Esophagus squamous epithelium (tissue), 5 donors: Measurements from ENCODE around the gene POU6F2. TPM values are rescaled to one million over a fixed set of nuclear protein-coding genes. Genes with fewer than 3 reads are reported as not detected.

ENCODE experiments used
- DNase-seq: peaks from one replicate; lab custom pipeline; 2025; lab: John Stamatoyannopoulos, UW
- H3K27ac ChIP-seq, 4 donors: fragments of 200-600 bp; sonication (generic); one replicate each; pipeline ENCODE4 v1.5.1; 2016 to 2019; ENCODE audit warnings: mild to moderate bottlenecking in 1 of 4
- H3K27me3 ChIP-seq, 4 donors: fragments of 200-600 bp; sonication (generic); 1 replicate in 3 of 4; 2 replicates in 1 of 4; pipeline versions ENCODE4 v1.5.1 to v1.6.0; 2017 to 2021; ENCODE audit warnings: antibody characterized with exemption in 1 of 4
- H3K36me3 ChIP-seq, 3 donors: fragments of 200-600 bp; sonication (generic); one replicate each; pipeline ENCODE4 v1.5.1; 2016 to 2019
- H3K4me1 ChIP-seq, 3 donors: fragments of 200-600 bp; sonication (generic); one replicate each; pipeline ENCODE4 v1.5.1; 2017 to 2019
- H3K4me3 ChIP-seq, 4 donors: fragments of 200-600 bp; sonication (generic); 1 replicate in 3 of 4; 2 replicates in 1 of 4; pipeline ENCODE4 v1.5.1; 2016 to 2019; ENCODE audit warnings: mild to moderate bottlenecking in 2 of 4, moderate library complexity in 1 of 4
- H3K9me3 ChIP-seq, 3 donors: fragments of 200-600 bp; sonication (generic); one replicate each; pipeline ENCODE4 v1.5.1; 2016 to 2019
- POLR2A ChIP-seq, 4 donors: fragments of 450-650 bp; IDR thresholded peaks; one replicate each; pipeline ENCODE4 v1.6.1; 2017; ENCODE audit warnings: antibody characterized with exemption in 4 of 4, mild to moderate bottlenecking in 4 of 4, moderate library complexity in 3 of 4
- whole genome bisulfite sequencing, 2 donors: methylation state at CpG; one replicate each; pipeline ENCODE4 v1.1.5; 2018; 5-methylcytosine and 5-hydroxymethylcytosine counted together
- intact Hi-C: fragments of 100-400 bp; cut with DNase I; formaldehyde crosslinking; loops from one replicate; pipeline ENCODE4 v1.15.0; 2022
- total RNA-seq, 4 donors: library from RNA; depleted of rRNA; stranded (reverse); fragments of >200 nt; gene quantifications; one replicate each; pipeline ENCODE4 v1.1.0, GENCODE V29; 2016
- TF ChIP-seq, protein P1 (sequence below), 6 experiments: fragments of 450-650 bp in 4 of 6; fragments of 200-600 bp in 2 of 6; sonication (generic) in 2 of 6; IDR thresholded peaks; one replicate each; pipeline ENCODE4 v1.5.1; 2016 to 2019; ENCODE audit warnings: antibody characterized with exemption in 6 of 6, mild to moderate bottlenecking in 4 of 6, moderate library complexity in 4 of 6
- donor health status: DM: yes; HTN: yes; CAD: no.

The POU6F2 gene
- total RNA-seq, 4 donors from 2014 or later: 0.76 to 1.6 TPM; not detected in 2

DNA sequence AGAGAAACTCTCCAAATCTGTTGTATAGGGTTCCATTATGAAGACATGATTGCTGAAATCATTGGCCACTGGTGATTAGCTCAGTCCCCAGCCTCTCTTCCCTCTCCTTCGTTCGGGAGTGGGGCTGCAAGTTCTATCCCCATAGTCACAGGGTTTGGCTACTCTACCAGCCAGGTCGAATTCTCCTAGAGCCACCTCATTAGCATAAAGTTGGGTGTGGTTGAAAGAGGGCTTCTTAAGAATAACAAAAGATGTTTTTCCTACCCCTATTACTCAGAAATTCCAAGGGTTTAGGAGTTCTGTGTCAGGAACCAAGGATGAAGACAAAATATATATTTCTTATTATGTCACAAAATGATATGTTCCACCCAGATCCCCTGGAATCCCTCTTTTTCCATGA, 422.3 kb downstream of the POU6F2 start:
- intact Hi-C loops: no loop called here
- H3K9me3 ChIP-seq: no peaks in the 10 kb centered on the region
- H3K27ac ChIP-seq: no peak overlapping the region
- DNase-seq: no peak
- TF ChIP-seq, protein P1, sequence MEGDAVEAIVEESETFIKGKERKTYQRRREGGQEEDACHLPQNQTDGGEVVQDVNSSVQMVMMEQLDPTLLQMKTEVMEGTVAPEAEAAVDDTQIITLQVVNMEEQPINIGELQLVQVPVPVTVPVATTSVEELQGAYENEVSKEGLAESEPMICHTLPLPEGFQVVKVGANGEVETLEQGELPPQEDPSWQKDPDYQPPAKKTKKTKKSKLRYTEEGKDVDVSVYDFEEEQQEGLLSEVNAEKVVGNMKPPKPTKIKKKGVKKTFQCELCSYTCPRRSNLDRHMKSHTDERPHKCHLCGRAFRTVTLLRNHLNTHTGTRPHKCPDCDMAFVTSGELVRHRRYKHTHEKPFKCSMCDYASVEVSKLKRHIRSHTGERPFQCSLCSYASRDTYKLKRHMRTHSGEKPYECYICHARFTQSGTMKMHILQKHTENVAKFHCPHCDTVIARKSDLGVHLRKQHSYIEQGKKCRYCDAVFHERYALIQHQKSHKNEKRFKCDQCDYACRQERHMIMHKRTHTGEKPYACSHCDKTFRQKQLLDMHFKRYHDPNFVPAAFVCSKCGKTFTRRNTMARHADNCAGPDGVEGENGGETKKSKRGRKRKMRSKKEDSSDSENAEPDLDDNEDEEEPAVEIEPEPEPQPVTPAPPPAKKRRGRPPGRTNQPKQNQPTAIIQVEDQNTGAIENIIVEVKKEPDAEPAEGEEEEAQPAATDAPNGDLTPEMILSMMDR (IDR thresholded peaks at IDR 0.05): no peak
- no peak for TF ChIP-seq POLR2A (IDR thresholded peaks at IDR 0.05)
- WGBS, 2 donors: 64 to 69% methylated on average over 3 of the region's 3 CpGs
- no peaks in the 10 kb centered on the region for H3K36me3 ChIP-seq
- H3K4me1 ChIP-seq: no peaks in the 10 kb centered on the region
- H3K27me3 ChIP-seq: peaks cover 0 to 15% (median 0%) of the 10 kb centered on the region in 4 donors
- no peak overlapping the region for H3K4me3 ChIP-seq

DNA sequence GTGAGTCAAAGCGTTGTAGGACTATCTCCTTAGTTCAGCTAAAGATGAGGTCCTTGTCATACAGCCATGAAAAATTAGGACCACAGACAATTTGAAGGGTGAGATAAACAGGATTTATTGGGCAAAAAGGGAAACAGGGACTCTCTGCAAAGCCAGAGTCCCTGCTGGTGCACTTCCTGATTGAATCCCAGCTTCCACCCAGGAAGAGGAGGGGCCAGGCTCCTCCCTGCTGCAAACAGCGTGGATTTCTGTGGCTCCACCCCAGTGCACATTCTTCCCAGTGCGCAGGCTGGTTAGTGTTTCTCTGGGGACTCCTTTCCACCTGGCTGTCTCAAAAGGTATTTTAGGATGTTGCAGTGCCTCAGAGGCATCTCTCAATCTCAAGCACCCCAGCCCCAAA, 423.1 kb downstream of the POU6F2 start:
- no peak overlapping the region for H3K27ac ChIP-seq
- no peak for DNase-seq
- peaks cover 0 to 8% (median 0%) of the 10 kb centered on the region in 4 donors for H3K27me3 ChIP-seq
- H3K4me1 ChIP-seq: no peaks in the 10 kb centered on the region
- no peaks in the 10 kb centered on the region for H3K9me3 ChIP-seq
- TF ChIP-seq, protein P1 (IDR thresholded peaks at IDR 0.05): no peak
- no peak for TF ChIP-seq POLR2A (IDR thresholded peaks at IDR 0.05)
- WGBS, 2 donors: 50 to 67% methylated on average over 2 to 3 of the region's 3 CpGs
- intact Hi-C loops: no loop called here
- H3K4me3 ChIP-seq: no peak overlapping the region
- H3K36me3 ChIP-seq: no peaks in the 10 kb centered on the region

DNA sequence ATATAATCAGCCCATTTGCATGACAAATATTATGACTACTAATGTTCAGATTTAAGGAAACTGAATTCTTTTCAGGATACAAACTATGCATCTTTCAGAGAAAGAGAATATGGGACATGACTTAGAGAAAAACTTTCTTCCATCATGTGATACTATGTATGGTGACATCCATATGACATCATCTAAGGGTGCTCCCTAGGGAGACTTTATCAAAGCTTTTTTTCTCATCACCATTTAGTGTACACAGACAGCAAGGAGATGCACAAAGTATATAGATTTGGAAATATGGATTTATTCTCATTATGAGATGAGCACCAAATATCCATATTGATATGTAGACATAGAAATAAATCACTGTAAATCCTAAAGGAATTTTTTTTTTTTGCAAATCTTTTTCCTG, 424.3 kb downstream of the POU6F2 start:
- intact Hi-C loops: no loop called here
- no peak for TF ChIP-seq POLR2A (IDR thresholded peaks at IDR 0.05)
- TF ChIP-seq, protein P1 (IDR thresholded peaks at IDR 0.05): no peak
- Histone ChIP-seq H3K4me1 (no peaks in the 10 kb centered on the region), H3K4me3 (no peak overlapping the region), H3K27me3 (peaks cover 0 to under 1% (median 0%) of the 10 kb centered on the region in 4 donors), H3K9me3 (no peaks in the 10 kb centered on the region), H3K36me3 (no peaks in the 10 kb centered on the region), H3K27ac (no peak overlapping the region)
- DNase-seq: no peak

DNA sequence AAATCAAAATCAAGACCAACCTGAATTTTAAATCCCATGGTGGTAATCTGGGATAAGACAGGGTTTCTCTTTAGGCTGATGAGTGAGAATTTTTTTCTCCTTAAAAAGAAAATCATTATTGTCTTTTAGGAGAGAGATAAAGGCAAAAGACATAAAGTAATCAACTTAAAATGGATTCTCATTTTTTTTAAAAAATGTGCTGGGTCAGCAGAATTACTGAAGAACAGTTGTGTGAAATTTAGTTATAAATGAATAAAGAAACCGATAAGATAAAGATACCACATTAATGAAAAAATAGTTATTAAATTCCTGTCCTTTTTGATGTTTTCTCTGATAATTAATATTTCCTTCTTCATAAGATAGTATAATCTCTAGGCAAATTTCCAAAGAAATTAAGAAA, 427.2 kb downstream of the POU6F2 start:
- H3K27ac ChIP-seq: no peak overlapping the region
- H3K36me3 ChIP-seq: no peaks in the 10 kb centered on the region
- no peak overlapping the region for H3K4me3 ChIP-seq
- DNase-seq: no peak
- H3K27me3 ChIP-seq: no peaks in the 10 kb centered on the region
- WGBS, 2 donors: 88 to 93% methylated on average over 1 of the region's 1 CpG
- no peak for TF ChIP-seq POLR2A (IDR thresholded peaks at IDR 0.05)
- TF ChIP-seq, protein P1 (IDR thresholded peaks at IDR 0.05): no peak
- no peaks in the 10 kb centered on the region for H3K9me3 ChIP-seq
- intact Hi-C loops: no loop called here
- no peaks in the 10 kb centered on the region for H3K4me1 ChIP-seq

DNA sequence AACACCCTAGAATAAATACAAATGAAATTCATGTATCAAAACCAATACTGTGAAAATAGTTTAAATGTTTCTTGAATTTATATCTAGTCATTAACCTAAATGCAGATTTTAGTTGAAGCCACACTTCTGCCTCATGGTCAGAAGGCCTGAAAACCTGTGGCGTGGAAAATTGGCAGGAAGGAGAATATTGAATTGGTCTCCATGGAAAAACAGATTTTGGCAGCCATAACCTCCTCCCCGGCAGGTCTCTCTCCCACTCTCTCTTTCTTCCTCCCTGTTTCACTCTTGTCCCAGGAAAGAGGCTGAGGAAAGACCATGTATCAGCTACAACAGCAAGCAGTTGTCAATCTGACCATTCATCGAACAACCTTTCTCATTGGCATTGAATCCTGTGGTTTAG, 427.9 kb downstream of the POU6F2 start:
- H3K4me1 ChIP-seq: no peaks in the 10 kb centered on the region
- H3K27me3 ChIP-seq: no peaks in the 10 kb centered on the region
- no peak for TF ChIP-seq POLR2A (IDR thresholded peaks at IDR 0.05)
- TF ChIP-seq, protein P1 (IDR thresholded peaks at IDR 0.05): no peak
- H3K9me3 ChIP-seq: no peaks in the 10 kb centered on the region
- H3K4me3 ChIP-seq: no peak overlapping the region
- no peak overlapping the region for H3K27ac ChIP-seq
- intact Hi-C loops: no loop called here
- WGBS, 2 donors: 72 to 87% methylated on average over 3 of the region's 3 CpGs
- no peak for DNase-seq
- H3K36me3 ChIP-seq: no peaks in the 10 kb centered on the region
